SK-N-SH (cell line): ENCODE data around the gene IL32. TPM values are rescaled to one million over a fixed set of nuclear protein-coding genes. Genes with fewer than 3 reads are reported as not detected.

Experiments used
- CTCF ChIA-PET: fragments of 300-600, 350-600 bp; formaldehyde crosslinking; extraction: SDS; loops from one replicate; lab custom pipeline; 2021; lab: Yijun Ruan, JAX
- POLR2A ChIA-PET: fragments of 350-600 bp; sonication (Branson Sonifier 250); formaldehyde crosslinking; extraction: SDS; loops from one replicate; lab custom pipeline; 2020; ENCODE audit warnings: antibody characterized with exemption, inconsistent platforms; lab: Yijun Ruan, JAX
- DNase-seq: peaks from one replicate; pipeline ENCODE4 v3.0.0; 2012
- H2AFZ ChIP-seq: fragments of 200-600 bp; sonication (generic); 2 replicates; pipeline ENCODE4 v1.8.1; 2016; ENCODE audit warnings: antibody characterized with exemption, mild to moderate bottlenecking, low read depth
- H3F3A ChIP-seq: fragments of 200-600 bp; sonication (generic); replicated peaks from 2 replicates; pipeline ENCODE3; 2016; ENCODE audit warnings: antibody characterized with exemption, mild to moderate bottlenecking; ENCODE audit not compliant: insufficient read depth
- H3K27ac ChIP-seq, 2 experiments: fragments of 200-500 bp in 1 of 2; fragments of 200-600 bp in 1 of 2; sonication (Bioruptor generic) in 1 of 2; sonication (generic), shearing (Covaris generic) in 1 of 2; 2 replicates each; pipeline versions ENCODE4 v1.5.1 to v1.6.1; 2014 to 2016; ENCODE audit warnings: low read depth in 2 of 2, inconsistent platforms in 1 of 2, low read length in 1 of 2, mild to moderate bottlenecking in 1 of 2, mixed read lengths in 1 of 2
- H3K27me3 ChIP-seq: fragments of 200-600 bp; sonication (generic), shearing (Covaris generic); 2 replicates; pipeline ENCODE4 v1.6.1; 2016; ENCODE audit warnings: mixed run types; ENCODE audit not compliant: insufficient read depth
- H3K36me3 ChIP-seq, 2 experiments: fragments of 200-500 bp in 1 of 2; fragments of 200-600 bp in 1 of 2; sonication (Bioruptor generic) in 1 of 2; sonication (generic) in 1 of 2; replicated peaks in 1 of 2; 2 replicates each; pipeline versions ENCODE3 to v1.5.1; 2014 to 2016; ENCODE audit warnings: low read length in 1 of 2, mild to moderate bottlenecking in 1 of 2; ENCODE audit not compliant: insufficient read depth in 2 of 2, control insufficient read depth in 1 of 2
- H3K4me1 ChIP-seq, 2 experiments: fragments of 200-500 bp in 1 of 2; fragments of 200-600 bp in 1 of 2; sonication (Bioruptor generic) in 1 of 2; sonication (generic), shearing (Covaris generic) in 1 of 2; 2 replicates each; pipeline versions ENCODE4 v1.5.1 to v1.6.1; 2014 to 2016; ENCODE audit warnings: low read depth in 1 of 2, low read length in 1 of 2, mixed run types in 1 of 2; ENCODE audit not compliant: insufficient read depth in 2 of 2, control insufficient read depth in 1 of 2
- H3K4me2 ChIP-seq: fragments of 200-600 bp; sonication (generic), shearing (Covaris generic); 2 replicates; pipeline ENCODE4 v1.6.1; 2017; ENCODE audit warnings: mixed run types
- H3K4me3 ChIP-seq, 2 experiments: fragments of 200-500 bp in 1 of 2; fragments of 200-600 bp in 1 of 2; sonication (Bioruptor generic) in 1 of 2; sonication (generic), shearing (Covaris generic) in 1 of 2; 2 replicates each; pipeline versions ENCODE4 v1.5.1 to v1.8.1; 2014 to 2016; ENCODE audit warnings: low read depth in 2 of 2, inconsistent platforms in 1 of 2, low read length in 1 of 2, mild to moderate bottlenecking in 1 of 2, mixed read lengths in 1 of 2, moderate library complexity in 1 of 2
- H3K79me2 ChIP-seq: fragments of 200-600 bp; sonication (generic); 2 replicates; pipeline ENCODE4 v1.8.1; 2017; ENCODE audit warnings: mild to moderate bottlenecking; ENCODE audit not compliant: insufficient read depth
- H3K9ac ChIP-seq: fragments of 200-600 bp; sonication (generic); 2 replicates; pipeline ENCODE4 v1.6.1; 2017; ENCODE audit warnings: mixed run types
- H3K9me2 ChIP-seq: fragments of 200-600 bp; sonication (generic); 2 replicates; pipeline ENCODE4 v1.6.1; 2017; ENCODE audit warnings: mixed run types
- H3K9me3 ChIP-seq: fragments of 200-600 bp; sonication (generic); 2 replicates; pipeline ENCODE4 v1.6.1; 2017; ENCODE audit warnings: mixed run types, mild to moderate bottlenecking, moderate library complexity
- H4K20me1 ChIP-seq: fragments of 200-600 bp; sonication (generic); 2 replicates; pipeline ENCODE4 v1.6.1; 2017; ENCODE audit warnings: mild to moderate bottlenecking, mixed run types; ENCODE audit not compliant: insufficient read depth
- CHD2 ChIP-seq: fragments of 150-350 bp; IDR thresholded peaks from 2 replicates; pipeline ENCODE4 v1.6.1; 2018; ENCODE audit warnings: low read length; ENCODE audit not compliant: partially characterized antibody
- ELF1 ChIP-seq: IDR thresholded peaks from 2 replicates; pipeline ENCODE4 v1.4.0; 2012
- EZH2phosphoT487 ChIP-seq: fragments of 200-600 bp; sonication (generic); IDR thresholded peaks from 2 replicates; pipeline ENCODE4 v1.6.1; 2017; ENCODE audit warnings: low read depth, mixed run types, mild to moderate bottlenecking, antibody characterized with exemption, moderate library complexity, borderline replicate concordance
- FOXJ3 ChIP-seq: sonication (generic); formaldehyde crosslinking; IDR thresholded peaks from 2 replicates; pipeline ENCODE4 v1.5.1; 2020; ENCODE audit warnings: mild to moderate bottlenecking, missing genetic modification reagents
- MEF2A ChIP-seq: IDR thresholded peaks from 2 replicates; pipeline ENCODE4 v1.4.0; 2012; ENCODE audit warnings: low read depth, borderline replicate concordance
- MXI1 ChIP-seq: IDR thresholded peaks from 2 replicates; pipeline ENCODE4 v1.6.1; 2012; ENCODE audit warnings: mild to moderate bottlenecking, low read depth, low read length, improper control_type of control experiment
- PBX3 ChIP-seq: IDR thresholded peaks from 2 replicates; pipeline ENCODE4; 2012
- POLR2AphosphoS5 ChIP-seq: IDR thresholded peaks from 2 replicates; pipeline ENCODE4 v1.6.1; 2012; ENCODE audit warnings: low read depth, low read length
- RAD21 ChIP-seq: IDR thresholded peaks from 2 replicates; pipeline ENCODE4 v1.6.1; 2012; ENCODE audit warnings: mild to moderate bottlenecking, low read length
- RCOR1 ChIP-seq: fragments of 150-350 bp; IDR thresholded peaks from 2 replicates; pipeline ENCODE4 v1.6.1; 2017; ENCODE audit warnings: antibody characterized with exemption, low read length
- SIN3A ChIP-seq: IDR thresholded peaks from 2 replicates; pipeline ENCODE4 v1.6.1; 2012; ENCODE audit warnings: low read depth, mild to moderate bottlenecking, low read length, moderate library complexity, borderline replicate concordance
- SMC3 ChIP-seq: IDR thresholded peaks from 2 replicates; pipeline ENCODE4 v1.6.1; 2012; ENCODE audit warnings: low read depth, low read length, improper control_type of control experiment
- TAF1 ChIP-seq: IDR thresholded peaks from 2 replicates; pipeline ENCODE4 v1.6.1; 2012; ENCODE audit warnings: low read depth, mild to moderate bottlenecking, low read length, moderate library complexity, borderline replicate concordance
- ZBTB33 ChIP-seq: IDR thresholded peaks from 2 replicates; pipeline ENCODE4 v1.4.0; 2012; ENCODE audit warnings: low read depth, borderline replicate concordance
- WGBS: methylation state at CpG from one replicate; pipeline ENCODE4 v1.1.6; 2017; ENCODE audit warnings: low lambda C conversion rate; 5-methylcytosine and 5-hydroxymethylcytosine counted together
- polyA plus RNA-seq, 3 experiments: library from polyadenylated mRNA; depleted of rRNA; stranded (reverse); fragments of >200 nt; gene quantifications; 2 replicates each; pipeline ENCODE4 v1.2.3, GENCODE V29; 2012
- TF ChIP-seq, protein P1 (sequence below): IDR thresholded peaks from 2 replicates; pipeline ENCODE4 v1.4.0; 2012; ENCODE audit warnings: low read depth
- TF ChIP-seq, protein P2 (sequence below): fragments of 150-350 bp; IDR thresholded peaks from 2 replicates; pipeline ENCODE4 v1.6.1; 2016; ENCODE audit warnings: mild to moderate bottlenecking, low read depth, low read length
- TF ChIP-seq, protein P3 (sequence below): fragments of 200-600 bp; sonication (generic); IDR thresholded peaks from 2 replicates; pipeline ENCODE4 v1.6.1; 2017; ENCODE audit warnings: antibody characterized with exemption, mild to moderate bottlenecking, moderate library complexity

IL32 gene
- polyA plus RNA-seq, 1 of the 3 experiments (the other 2 are of a cell fraction): 26.4 TPM

- no peaks in the 10 kb centered on the region for H3K36me3 ChIP-seq
- TF ChIP-seq RCOR1 (no peak), ELF1 (no peak), TAF1 (no peak), ZBTB33 (no peak)
- TF ChIP-seq, protein P1, sequence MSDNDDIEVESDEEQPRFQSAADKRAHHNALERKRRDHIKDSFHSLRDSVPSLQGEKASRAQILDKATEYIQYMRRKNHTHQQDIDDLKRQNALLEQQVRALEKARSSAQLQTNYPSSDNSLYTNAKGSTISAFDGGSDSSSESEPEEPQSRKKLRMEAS: no peak
- TF ChIP-seq, all 33 proteins: peak for 0
- Histone ChIP-seq H3K9me3 (no peaks in the 10 kb centered on the region), H3K4me2 (peak overlapping the region; percentile 99), H3K79me2 (no peaks in the 10 kb centered on the region), H3K27me3 (no peaks in the 10 kb centered on the region), H3K4me3 (peak overlapping the region; percentile 70 to 87), H3F3A (no peaks in the 10 kb centered on the region), H2AFZ (peak overlapping the region; percentile 85), H3K9me2 (no peaks in the 10 kb centered on the region), H3K27ac (peak overlapping the region in 1 of 2 experiments; percentile 68; a peak in 1 of 4 replicates), H3K9ac (peak overlapping the region; percentile 84), H3K4me1 (peaks cover 0 to 12% of the 10 kb centered on the region in 2 experiments; a peak in 1 of 4 replicates), H4K20me1 (no peaks in the 10 kb centered on the region)
- CTCF ChIA-PET: interaction anchor here (0.6 to 4.1 kb wide), 44 partner anchors 9 to 130 kb away, joined by 3 to 63 read pairs (median 8); partner anchors contain the start of genes CLDN6, HCFC1R1, MMP25 and OR1F1
- 6% methylated on average over 27 of the region's 77 CpGs for WGBS
- POLR2A ChIA-PET: interaction anchor here (1.3 to 2.0 kb wide), 2 partner anchors 10 to 71 kb away, joined by 3 to 6 read pairs; no protein-coding TSS in a partner anchor
- DNase-seq: peak; percentile 57
Measured at GRCh38 chr16:3058139-3059030, 7.1 kb upstream of the IL32 start.

GRCh38 chr16:3059041-3059722 is 6.3 kb upstream of the IL32 start:
- Histone ChIP-seq H2AFZ (peak overlapping the region; percentile 95), H3K4me1 (peaks cover 0 to 12% of the 10 kb centered on the region in 2 experiments; a peak in 1 of 4 replicates), H3F3A (no peaks in the 10 kb centered on the region), H3K79me2 (no peaks in the 10 kb centered on the region), H3K27me3 (no peaks in the 10 kb centered on the region), H3K9me3 (no peaks in the 10 kb centered on the region), H3K4me3 (peak overlapping the region; percentile 70 to 87), H3K27ac (peak overlapping the region; percentile 53 to 72), H4K20me1 (no peaks in the 10 kb centered on the region), H3K9me2 (no peaks in the 10 kb centered on the region), H3K9ac (peak overlapping the region; percentile 84), H3K4me2 (peak overlapping the region; percentile 99), H3K36me3 (no peaks in the 10 kb centered on the region)
- 4% methylated on average over 11 of the region's 67 CpGs for WGBS
- ChIA-PET CTCF (interaction anchor here (0.6 to 4.1 kb wide), 50 partner anchors 8 to 145 kb away, joined by 3 to 63 read pairs (median 6); partner anchors contain the start of genes CLDN6, HCFC1R1, MMP25 and OR1F1), POLR2A (interaction anchor here (0.5 to 2.0 kb wide), 4 partner anchors 11 to 840 kb away, joined by 3 to 6 read pairs (median 4); no protein-coding TSS in a partner anchor)
- DNase-seq: peak; percentile 99
- TF ChIP-seq PBX3: no peak
- no peak for TF ChIP-seq FOXJ3 (CRISPR knock-in tag)
- TF ChIP-seq MXI1: peak; percentile 65
- TF ChIP-seq EZH2phosphoT487: no peak
- TF ChIP-seq CHD2: peak; percentile 9
- peak; percentile 64; the same call in 1 of the 2 replicates for TF ChIP-seq SIN3A
- TF ChIP-seq MEF2A: no peak
- TF ChIP-seq, protein P2, sequence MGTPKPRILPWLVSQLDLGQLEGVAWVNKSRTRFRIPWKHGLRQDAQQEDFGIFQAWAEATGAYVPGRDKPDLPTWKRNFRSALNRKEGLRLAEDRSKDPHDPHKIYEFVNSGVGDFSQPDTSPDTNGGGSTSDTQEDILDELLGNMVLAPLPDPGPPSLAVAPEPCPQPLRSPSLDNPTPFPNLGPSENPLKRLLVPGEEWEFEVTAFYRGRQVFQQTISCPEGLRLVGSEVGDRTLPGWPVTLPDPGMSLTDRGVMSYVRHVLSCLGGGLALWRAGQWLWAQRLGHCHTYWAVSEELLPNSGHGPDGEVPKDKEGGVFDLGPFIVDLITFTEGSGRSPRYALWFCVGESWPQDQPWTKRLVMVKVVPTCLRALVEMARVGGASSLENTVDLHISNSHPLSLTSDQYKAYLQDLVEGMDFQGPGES: no peak
- TF ChIP-seq, protein P3, sequence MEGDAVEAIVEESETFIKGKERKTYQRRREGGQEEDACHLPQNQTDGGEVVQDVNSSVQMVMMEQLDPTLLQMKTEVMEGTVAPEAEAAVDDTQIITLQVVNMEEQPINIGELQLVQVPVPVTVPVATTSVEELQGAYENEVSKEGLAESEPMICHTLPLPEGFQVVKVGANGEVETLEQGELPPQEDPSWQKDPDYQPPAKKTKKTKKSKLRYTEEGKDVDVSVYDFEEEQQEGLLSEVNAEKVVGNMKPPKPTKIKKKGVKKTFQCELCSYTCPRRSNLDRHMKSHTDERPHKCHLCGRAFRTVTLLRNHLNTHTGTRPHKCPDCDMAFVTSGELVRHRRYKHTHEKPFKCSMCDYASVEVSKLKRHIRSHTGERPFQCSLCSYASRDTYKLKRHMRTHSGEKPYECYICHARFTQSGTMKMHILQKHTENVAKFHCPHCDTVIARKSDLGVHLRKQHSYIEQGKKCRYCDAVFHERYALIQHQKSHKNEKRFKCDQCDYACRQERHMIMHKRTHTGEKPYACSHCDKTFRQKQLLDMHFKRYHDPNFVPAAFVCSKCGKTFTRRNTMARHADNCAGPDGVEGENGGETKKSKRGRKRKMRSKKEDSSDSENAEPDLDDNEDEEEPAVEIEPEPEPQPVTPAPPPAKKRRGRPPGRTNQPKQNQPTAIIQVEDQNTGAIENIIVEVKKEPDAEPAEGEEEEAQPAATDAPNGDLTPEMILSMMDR: peak; percentile 63
- 0 out of 2 replicates have a peak, but pooled peaks have one; percentile 45 for TF ChIP-seq POLR2AphosphoS5
- peak; percentile 81 for TF ChIP-seq RAD21
- peak; percentile 74 for TF ChIP-seq SMC3
